GM18502 (cell line): ENCODE measurements around the gene PTPRT.

Experiments
- ATAC-seq: cut with Tn5 transposase; IDR thresholded peaks from one replicate; pipeline ENCODE4 v1.9.1; 2021; ENCODE audit warnings: mild to moderate bottlenecking; ENCODE audit not compliant: unreplicated experiment, poor library complexity

PTPRT gene

DNA sequence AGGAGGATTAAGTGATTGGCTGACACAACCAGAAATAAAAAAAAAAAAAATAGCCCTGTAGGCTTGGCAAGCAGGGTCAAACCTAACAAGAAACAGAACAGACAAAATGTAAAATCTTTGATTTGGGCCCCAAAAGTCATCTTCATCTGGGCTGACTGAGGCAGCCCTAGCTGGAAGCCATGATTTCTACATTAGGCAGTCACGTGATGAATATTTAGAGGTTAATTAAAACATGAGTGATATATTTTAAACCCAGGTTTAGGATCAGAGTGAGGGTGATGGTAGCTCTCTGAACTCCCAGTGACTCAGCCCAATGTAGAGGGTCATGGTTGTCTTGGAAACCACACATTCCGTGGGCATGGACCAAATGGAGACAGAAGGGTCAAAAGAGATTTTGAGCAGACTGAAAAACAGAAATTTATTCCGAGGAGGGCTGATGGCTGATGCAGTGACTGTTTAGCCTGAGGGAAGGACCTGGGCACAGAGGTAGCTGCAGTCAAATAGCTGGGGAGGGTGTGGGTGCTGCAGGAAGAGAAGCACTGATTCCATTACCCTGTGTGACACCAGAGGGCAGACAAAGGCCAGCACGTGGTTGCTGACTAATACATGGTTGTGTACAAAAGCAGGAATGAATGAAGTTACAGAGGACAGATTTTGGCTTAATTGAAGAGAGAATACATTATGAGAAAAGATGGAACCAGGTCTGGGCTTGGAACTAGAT, 998.4 kb downstream of the PTPRT start:
- no peak for ATAC-seq

DNA sequence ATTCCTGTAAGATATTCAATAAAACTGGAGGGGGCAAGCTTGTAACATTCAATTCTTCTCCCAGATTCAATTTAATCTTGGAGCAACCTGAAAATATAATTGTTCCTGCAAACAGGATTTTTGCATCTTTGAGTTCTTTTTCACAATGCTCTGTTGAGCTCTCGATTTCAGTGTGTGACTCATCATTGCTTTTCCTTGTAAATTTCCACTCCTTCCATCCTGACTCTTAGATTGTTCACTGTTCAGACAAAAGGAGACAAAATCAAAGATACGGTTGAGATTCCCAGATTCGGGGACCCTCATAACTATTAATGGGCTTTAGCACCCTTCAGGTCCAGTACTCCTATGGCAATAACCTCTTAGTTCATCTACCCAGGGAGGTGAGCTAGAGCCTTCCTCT, 999.6 kb downstream of the PTPRT start:
- ATAC-seq, result no peak

DNA sequence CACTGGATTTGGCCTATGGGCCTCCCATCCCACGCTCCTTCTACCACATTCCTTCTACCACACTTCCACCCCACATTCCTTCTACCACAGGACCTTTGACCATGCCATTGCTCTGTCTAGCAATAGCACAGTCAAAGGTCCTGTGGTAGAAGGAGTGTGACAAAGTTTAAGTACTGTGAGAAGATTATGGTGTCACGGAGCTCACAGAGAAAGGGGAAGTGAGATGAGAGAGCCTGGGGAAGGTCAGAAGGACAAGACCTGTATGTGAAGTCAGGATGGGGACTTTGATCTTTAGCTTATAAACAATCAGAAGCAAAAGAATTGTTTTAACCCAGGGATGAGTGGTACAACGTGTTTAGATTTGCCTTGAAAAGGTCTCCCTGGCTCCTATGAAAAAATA, 1003.4 kb downstream of the PTPRT start:
- ATAC-seq, result no peak

DNA sequence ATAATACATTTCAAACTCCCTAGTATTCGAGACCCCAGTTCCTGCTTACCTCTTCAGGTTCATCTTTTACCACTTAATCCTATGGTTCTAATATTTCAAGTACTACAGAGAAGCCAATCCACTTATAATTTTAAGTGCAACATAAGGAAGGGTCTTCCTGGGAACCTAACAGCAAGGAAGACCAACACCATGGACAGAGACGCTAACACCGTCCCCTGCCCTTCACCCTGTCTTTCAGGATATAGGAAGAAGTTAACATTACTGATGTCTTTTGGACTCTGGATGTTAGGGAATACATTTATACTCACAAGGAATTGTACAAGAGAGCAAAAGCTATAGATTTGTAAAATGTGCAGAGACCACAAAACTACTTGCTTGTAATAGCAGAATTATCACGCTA, 1006.6 kb downstream of the PTPRT start:
- no peak for ATAC-seq

DNA sequence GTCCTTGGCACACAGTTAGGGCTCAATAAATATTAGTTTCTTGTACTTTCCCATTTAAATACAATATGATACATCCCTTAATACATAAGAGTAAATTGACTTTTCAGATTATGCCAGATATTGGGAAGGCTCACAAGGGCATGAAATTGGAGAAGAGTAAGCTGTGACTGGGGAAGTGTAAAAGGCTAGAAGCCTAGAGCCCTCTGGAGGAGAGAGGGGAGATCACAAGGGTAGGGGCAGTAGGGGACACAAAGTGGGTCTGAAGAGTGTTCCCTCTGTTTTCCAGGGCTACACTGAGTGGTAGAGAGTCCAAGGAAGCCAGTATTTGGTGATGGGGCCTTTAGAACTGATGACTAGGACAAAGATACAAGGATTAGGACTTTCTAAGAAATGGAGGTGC, 1008.6 kb downstream of the PTPRT start:
- no peak for ATAC-seq

DNA sequence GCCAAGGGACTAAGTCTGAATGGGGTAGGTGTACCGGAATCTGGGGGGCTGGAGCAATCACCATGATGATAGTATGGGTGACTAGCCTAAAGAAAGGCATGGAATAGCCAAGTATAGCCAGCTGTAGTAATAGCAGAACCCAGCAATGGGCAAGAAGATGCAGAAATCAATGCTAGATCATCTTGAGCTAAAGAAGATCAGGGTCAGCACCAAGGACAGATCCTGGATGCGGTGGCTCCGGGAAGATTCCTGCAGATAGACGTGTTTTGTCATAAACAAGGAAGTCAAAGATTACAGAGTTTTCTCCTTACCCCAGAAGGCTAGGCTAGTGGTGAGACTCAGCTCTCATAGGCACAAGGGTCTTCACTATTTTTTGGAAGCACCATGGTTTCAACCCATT, 1009.9 kb downstream of the PTPRT start:
- ATAC-seq, result no peak

DNA sequence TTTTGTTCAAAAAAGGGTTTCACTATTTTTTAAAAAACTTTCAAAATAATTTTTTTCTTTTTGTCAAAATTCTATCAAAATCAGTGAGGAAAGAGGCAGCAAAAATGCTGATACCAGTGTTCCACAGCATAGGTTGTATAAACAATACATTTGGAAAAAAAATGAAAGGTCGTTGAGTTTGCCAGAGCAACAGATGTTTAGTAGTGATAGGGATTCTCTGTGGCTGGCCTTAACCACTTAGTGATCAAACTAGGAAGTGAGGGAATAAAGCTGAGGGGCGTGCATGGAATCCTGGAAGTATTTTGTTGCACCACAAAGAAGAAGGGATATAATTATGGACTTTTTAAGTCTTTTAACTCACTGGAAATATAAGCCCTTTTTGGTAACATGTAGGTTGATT, 1016.3 kb downstream of the PTPRT start:
- ATAC-seq, result no peak

DNA sequence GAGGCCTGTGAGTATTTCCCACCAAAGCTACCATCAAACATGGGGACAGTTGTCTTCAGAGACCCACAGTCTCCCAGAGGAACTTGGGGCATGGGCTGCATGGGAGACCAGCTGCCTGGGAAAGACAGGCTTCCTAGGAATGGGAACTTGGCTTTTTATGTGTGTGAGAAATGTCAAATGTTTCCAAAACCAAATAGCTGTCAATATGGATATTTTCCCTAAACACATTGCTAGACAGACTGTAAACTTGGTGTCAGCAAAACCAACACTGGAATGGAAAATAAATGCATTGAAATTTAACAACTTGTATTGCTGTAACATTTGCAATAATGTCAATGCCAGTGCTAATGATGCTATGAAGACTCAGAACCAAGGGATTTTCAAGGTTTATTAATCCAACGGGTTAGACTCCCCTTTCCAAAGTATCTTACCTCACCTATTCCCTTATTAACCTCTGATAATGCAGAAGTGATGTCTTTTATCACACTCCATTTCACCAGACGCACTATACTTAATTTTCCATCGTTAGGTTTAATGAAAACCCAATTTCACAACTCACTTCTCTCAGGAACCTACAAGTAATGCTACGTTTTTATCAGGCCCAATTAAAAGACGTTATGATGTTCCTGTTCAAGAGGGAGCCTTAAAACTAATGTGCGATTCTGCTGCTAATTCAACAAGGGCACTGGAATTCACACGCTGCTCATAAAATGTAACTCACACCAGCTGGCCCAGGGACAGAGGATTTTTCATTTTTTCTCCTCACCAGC, 1025.4 kb downstream of the PTPRT start:
- ATAC-seq, result no peak

DNA sequence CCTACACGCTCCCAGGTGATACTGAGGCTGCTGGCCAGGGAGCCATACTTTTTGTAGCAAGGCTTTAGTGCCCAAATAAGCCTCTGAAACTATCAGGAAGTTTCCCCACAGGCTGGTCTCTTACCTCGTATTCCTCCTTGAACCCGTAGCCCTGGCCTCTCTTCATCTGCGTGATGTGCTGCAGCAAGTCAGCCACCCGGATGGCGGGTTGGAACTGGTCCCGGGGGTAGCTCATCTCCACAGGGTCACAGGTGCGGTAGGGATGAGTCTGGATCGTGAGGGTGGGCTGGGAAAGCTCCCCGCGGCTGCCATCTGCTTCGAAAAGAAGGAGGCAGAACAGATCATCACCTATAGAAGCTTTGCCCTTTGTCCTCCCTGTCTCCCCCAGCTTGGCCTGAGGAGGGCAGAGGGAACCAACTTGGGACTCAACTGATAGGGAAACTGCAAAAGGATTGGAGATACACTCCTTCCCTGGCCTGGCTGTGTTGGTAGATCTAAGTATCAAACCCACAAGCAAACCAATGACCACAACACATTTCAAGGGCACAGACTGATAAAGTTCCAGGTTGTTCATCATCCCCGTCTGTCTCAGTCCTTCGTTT, 1028.4 kb downstream of the PTPRT start:
- ATAC-seq, result no peak

DNA sequence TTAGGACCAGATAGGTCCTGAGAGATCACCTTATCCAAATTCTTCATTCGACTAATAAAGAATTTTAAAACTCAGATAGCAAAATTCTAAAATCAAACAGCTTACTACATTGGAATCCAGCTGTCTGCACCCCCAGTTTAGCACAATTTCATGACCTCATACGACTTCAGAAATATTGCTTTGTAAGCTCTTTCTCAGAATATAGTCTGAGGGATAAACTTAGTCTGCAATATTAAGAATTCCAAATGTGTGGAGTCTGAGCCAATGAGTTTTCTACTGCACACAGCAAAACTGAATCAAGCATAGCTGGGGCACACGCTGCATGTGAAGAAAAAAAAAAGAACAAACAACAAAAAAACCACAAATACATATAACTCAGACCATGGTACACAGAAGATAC, 1029.9 kb downstream of the PTPRT start:
- ATAC-seq, result no peak

DNA sequence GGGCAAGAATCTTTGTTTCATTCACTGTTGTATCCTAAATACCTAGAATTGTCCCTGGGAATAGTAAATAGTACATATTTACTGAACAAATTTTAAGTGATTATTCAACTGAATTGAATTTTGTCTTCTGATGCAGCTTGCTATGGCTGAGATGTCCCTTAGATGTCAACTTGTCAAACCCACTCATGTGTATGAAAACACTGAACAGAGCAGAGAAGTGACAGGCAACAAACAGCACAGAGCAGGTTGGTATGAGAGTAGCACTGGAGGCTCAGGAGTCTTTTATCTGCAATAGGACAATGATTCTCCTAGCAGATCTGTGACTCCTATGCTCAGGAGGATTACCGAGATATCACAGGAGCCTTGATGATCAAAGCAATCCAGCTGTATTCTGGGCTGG, 1031.4 kb downstream of the PTPRT start:
- no peak for ATAC-seq

DNA sequence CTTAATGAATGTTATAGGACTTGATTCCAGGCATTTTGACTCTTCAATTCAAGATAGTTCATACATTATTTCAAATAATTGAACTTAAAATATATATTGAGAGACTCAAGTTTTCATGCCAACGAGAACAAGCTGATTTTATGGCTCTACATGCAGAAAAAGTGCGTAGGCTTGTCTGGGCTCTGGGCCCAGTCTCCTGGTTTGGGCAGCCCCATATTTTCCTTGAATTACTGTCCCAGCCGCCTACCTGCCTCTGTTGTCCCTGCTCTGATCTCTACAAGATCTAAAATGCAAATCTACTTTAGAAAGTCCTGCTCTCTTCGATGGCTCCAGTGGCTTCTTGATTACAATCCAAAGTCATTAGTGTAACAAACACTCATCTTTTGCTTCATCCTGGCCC, 1034.1 kb downstream of the PTPRT start:
- no peak for ATAC-seq

DNA sequence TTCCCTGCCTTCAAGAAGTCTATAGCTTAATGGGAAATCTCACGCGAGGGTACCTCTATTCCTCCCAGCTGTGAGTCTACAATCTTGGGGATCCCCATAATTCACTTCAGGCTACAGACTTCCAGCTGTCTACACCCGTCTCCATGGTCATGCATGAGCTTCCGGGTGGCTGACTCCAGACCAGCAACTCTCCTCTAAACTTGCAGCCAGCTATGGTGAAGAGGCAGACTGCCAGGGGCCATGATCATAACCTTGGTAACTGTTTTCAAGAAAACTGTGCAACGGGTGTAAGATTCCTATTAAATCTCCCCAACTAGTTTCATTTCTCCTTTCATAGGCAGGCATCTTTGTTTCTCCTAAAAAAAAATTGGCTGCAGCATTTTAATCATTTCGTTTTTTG, 1037.1 kb downstream of the PTPRT start:
- no peak for ATAC-seq

DNA sequence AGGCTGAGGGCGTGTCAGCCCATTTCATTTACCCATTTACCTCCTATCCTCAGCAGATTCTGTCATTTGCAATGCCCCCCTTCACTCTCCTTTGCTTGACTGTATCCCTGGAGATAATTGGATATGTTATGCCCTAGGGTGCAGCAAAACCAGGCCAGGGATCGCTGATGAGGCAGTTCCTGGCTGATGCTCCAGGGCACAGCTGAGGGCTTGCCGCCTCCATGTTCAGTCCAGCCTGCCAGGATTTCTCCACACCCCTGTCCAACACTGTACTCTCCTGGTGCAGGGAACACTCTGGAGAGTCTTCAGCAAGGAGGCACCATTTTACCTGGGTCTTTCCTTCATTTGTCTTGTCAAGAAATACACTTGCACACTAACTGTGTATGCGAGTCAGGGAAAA, 1039.5 kb downstream of the PTPRT start:
- ATAC-seq, result no peak

DNA sequence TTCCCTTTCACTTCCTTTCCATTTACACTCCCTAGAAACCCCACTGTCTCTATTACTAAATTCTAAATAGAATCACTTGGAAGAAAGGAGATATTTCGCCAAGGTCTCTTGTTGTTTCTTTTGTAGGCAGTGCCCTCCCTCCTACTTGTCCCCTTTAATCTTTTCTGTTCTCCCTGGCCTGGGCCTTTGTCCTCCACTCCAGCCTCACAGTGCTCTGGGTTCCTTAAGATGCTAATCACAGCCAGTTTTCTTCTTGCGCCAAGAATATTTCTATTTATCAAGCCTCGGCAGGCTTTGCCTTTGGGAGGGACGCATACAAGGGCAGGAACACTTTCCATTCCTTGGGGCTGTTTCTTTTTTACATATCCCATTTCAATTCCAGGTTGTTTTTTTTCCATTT, 1051.0 kb downstream of the PTPRT start:
- no peak for ATAC-seq

DNA sequence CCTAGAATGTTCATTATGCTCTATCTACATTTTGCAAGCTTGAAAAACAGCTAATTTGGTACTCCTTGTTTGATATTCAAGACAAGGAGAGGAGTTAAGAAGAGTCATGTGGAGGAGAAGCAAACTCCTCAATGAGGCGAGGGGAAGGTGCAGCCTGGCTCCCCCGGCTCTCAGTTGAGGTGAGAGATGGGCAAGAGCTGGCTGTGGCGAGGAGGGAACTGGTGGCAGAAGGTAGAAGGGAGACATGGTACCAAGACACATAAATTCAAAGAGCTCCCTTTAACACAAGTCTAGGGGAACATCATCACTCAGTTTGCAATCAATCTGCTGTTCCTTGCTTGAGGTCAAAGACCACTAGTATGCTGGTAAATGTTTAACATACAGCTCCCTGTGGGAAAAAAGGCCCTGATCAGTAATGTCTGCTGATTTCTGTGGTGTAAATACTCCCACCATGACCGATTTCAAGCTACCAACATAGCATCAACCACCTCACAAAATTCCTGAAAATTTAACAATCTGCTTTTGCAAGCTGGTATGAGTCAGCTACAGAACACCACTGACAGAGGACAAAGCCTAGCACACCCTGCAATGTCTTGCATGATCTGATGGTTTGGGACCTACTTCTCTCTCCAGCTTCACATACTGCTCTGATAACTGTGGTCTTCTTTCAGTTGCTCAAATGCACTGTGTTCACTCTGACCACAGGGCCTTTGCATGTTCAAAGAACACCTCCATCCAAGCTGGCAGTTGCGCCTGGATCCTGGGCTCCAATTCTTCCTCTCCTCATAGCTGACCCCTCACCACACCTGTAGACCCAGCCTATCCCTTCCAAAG, 1055.2 kb downstream of the PTPRT start:
- ATAC-seq, result no peak

DNA sequence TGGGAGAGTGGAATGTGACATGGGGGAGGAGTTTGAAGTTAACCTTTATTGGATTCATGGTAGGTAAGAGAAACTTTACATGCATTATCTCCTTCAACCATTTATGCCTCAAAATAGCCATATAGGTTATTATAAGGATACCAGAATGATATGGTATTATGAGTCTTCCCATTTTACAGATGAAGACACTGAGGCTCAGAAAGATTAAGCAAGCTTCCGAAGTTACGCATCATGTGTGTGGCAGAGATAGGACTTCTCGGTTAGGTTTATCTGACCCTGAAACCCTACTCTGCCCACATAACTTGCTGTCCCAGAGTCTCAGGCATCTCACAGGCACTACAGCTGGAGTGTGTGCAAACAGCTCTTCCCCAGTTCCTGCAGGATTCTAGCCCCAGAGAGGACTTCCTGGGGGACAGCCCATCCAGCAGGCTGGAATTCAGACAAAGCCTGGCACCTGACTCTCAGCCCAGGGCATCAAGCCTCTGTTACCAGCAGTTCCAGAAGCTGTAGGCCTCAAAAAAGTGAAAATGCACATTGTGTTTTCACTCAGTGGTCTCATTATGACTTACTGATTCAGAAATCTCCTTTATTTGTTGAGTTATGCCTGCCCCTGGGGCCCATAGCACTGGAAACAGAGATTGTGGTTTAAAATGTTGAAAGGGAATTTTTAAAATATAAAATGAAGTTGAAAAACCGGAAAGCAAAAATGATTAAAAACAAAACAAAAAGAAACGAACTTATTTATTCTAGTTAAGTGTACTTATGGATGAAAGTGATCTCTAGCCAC, 1058.7 kb downstream of the PTPRT start:
- no peak for ATAC-seq

DNA sequence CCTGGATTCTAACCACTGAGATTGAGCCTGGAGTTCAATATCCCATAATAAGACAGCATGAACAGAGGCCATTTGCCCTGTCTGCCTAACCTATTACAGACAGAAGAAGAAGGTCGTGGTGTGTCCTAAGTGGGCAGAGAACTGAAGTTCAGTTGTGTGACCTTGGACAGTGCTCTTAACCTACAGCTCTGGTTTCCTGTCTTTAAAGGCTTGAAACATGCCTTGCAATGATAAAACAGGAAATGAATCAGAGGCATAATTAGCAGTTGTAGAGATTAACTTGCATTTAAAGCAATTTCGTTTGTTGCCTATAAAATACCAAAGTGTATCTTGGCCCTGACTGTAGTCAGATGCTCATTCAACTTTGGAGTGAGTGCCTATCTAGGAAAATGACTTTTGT, 1064.3 kb downstream of the PTPRT start:
- ATAC-seq, result no peak

DNA sequence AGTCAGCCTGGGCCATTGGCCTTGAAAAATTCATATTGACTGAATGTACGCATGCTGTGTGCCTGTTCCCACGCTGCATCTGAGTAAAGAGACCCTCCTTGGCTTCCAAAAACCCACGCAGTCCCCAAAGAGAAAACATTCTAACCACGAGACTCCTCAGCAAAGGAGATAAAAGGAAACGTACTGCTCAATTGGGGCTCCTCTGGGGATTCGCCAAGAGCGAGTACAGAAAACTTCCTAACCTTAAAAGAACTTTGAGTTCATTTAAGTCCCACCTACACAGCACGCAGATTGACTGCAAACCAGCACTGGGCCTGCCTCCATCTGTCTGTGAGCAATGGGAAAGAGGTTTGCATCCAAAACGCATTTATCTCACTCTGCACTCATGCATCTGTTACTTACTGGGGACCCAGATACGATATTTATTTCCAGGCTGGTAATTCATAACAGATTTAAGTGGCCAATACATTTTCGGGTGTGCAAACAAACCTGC, 1065.7 kb downstream of the PTPRT start:
- no peak for ATAC-seq
